Activated CD4-positive, alpha-beta T cell treated with anti-CD3 and anti-CD28 coated beads for 4 hours (primary cell): ENCODE results near the gene ELFN1.

Source experiments
- DNase-seq, 2 donors: peaks; one replicate each; pipeline ENCODE4 v3.0.0-alpha.2; 2020

ELFN1 gene

DNA sequence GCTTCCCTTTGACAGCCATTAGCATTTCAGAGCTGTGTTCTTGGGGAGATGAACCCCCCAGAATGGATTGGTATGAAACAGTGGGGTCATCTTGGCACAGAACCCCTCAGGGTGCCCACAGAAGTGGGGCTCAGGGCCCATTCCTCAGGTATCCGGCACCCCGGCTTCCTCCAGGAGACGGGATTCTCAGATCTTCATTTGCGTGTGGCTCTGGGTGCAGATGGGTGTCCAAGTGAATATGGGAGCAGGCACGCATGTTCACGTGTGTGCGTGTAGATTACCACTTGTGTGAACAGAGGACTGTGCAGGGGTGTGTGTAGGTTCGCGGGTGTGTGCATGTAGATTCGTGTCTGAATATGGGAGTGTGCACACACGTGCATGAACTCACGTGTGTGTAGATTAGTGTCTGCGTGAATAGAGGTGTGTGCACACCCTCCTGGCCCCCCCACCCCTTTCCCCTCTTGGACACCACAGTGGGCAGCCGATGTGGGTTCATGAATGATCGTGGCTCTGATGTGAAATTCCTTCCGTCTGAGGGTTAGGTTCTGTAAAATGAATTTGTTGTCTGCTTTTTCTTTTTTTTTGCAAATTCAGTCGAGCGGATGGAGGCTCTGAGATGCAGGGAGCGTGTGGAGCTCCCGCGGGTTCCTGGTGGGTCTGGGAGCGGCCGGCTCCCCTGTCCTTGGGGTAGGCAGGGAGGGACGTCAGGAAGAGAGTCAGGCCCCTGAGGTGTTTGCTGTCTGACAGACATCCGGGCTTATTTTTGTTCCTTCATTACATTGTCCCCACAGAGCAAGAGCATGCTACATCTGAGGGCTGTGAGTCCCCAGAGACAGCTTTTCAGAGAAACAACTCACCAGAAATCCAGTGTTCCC, 7.4 kb downstream of the ELFN1 start:
- DNase-seq = no peak

DNA sequence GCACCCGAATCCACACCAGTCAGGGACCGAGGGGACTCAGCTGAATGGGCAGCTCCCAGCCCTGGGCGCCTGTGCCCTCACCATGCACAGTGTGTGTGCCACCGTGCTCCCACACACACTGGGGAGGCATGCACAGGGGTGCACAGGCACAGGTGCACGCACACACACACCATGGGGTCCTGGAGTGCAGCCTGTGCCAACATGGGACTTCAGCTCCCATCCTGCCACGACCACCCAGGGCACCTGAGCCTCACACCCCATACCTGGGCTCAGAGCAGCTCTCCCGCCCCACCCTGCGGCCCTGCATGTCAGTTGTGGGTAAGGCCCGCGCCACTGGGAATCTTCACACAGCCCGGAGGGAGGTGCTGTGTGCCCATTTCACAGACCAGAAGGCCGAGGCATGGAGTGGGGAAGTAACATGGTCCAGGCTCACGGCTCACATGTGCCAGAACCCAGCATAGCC, 8.0 kb downstream of the ELFN1 start:
- no peak for DNase-seq

DNA sequence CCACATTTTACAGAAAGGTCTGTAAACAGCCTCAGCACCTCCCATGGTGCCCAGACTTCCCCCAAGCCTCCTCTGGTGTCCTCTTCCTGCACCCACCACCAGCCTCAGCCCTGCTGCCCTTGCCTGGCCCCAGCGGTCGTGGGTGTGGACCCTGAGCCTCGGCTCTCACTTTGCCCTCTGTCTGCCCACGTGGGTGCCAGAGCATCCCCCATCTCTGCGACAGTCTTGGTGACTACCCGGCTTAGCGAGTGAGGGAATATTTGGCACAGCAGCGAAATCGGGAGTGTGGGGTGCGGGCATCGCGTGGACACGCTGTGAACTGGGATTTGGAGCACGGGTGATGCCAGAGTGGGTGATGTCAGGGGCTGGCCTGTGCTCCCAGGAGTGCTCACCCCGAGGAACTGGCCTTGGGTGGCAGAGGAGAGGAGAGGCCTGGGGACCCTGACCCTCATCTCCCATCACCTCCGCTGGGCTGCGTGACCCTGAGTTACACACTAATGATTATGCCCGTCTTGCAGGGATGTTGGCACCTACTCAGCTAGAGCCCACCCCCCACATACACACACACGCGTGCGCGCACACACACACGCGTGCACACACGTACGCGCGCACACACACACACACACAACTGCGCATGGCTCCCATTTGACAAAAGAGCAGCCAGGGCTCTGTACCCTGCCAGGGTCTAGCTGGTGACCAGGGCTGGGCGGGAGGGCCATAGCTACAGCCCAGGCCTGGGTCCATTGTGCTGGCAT, 8.7 kb downstream of the ELFN1 start:
- DNase-seq = no peak

DNA sequence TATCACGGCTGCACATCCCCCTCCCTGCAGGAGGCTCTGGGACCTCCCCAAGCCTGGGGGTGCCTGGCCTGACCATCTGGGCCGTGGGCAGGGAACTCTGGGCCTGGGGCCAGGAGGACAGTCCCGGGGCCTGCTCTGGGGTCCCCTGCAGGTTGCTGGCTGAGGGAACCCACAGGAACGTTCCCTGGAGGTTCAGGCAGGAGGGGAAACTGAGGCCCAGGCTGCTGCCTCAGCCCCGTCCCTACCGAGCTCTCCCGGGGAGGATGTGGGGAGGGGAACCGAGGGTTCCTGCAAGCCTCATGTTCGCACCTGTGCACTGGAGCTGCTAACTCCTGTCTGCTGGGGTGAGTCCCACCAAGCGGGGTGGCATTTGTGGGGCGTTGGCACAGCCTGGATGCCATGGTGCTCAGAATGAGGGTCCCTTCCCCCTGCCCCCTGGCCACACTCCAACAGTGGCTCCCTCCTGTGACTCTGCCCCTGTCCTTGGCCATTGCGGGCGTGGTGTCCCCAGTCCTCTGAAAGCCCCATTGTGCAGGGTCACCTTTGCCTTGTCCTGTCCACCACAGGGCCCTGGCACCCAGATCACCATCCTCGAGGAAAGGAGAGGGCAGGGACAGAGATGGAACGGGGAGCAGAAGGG, 9.4 kb downstream of the ELFN1 start:
- no peak for DNase-seq

DNA sequence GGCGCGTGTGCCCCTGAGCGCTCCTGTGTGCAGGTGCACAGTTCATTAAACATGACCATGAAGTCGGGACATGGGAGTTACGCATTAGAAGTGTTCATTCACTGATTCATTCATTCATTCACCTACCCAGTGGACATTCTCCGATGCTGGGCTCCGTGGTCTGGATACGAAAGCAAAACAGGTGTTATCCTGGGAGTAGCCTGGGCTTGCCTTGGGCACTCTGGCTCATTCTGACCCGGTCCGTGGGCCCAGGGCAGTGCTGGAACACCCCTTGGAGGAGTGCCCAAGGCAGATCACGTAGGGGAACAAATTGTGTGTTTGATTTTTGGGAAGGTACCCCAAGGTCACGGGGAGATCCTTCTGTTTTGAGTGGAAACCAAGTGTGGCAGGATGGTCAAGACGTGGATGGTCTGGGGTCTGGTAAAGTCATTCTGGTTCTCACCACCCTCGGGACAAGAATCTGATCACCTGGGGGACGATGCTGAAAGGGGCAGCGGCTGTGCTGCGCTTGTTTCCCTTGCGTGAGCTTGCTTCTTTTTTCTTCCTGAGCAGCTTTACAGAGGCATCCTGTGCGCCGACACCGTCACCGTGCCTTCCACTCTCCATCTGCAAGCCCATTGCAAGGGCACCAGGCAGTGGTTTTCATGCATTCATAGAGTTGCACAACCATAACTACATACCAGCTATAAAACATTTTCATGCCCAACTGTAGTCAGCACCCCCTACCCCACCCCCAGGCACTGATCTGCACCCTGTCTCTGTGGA, 10.1 kb downstream of the ELFN1 start:
- no peak for DNase-seq

DNA sequence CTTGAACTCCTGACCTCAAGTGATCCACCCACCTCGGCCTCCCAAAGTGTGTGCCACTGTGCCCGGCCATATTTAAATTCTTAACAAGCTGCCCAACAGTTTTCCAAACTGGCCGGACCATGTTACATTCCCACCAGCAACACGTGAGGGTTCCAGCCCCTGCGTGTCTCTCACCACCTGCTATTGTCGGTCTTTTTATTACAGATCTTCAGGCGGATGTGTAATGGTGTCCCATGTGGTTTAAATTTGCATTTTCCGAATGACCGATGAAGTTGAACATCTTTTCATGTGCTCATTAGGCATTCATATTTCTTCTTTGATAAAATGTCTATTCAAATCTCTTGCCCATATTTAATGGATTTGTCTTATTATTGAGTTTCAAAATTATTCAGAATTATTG, 11.5 kb downstream of the ELFN1 start:
- no peak for DNase-seq

DNA sequence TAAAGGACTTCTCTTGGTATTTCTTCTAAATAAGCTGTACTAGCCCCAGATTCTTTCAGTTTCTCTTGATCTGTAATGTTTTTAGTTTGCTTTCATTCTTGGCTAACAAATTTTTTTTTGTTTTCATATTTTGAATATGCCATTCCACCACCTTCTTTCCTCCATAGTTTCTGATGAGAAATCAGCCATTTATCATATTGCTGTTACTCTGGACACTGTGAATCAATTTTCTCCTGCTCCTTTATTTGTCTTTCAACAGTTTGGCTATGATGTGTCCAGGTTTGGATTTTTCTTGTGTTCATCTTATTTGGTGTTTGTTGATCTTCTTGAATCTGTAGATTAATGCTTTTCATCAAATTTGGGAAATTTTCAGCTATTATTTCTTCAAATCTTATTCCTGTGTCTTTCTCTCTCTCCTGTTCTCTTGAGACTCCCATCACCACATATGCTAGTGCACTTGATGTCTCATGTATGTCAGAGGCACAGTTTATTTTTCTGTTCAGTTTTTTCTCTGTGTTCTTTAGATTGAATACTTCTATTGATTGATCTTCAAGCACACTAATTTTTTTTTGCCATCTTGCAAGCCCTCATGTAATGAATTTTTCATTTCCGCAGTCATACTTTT, 15.0 kb downstream of the ELFN1 start:
- DNase-seq = no peak

DNA sequence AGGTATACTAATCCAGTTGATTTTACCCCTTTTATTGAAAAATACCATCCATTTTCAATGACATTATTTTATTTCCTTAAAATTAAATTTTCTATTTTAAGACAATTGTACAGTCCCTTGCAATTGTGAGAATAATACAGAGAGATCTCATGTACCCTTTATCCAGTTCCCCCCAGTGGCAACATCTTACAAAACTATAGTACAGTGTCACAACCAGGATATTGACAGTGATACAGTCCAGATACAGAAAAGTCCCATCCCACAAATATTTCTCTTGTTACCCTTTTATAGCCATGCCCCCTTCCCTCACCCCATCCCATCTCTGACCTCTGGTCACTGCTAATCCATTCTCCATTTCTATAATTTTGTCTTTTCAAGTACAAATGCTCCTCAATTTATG, 18.5 kb downstream of the ELFN1 start:
- DNase-seq = no peak

DNA sequence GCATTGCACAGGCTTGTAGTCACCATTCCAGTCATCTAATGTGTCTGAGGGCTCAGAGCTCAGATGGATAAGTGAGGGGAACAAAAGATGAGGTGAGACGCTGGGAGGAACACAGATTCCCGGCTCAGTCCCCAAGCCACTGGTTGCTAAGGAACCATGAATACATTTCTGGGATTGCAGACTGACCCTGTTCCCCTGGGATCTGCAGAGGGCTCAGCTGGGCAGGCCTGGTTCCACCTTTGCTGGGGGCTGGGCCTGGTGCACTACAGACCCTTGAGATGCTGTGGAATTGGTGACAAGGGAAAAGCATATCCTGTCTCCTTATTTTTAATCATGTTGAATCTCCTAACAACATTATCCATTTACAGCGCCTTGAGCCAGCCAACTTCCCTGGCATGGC, 19.2 kb downstream of the ELFN1 start:
- no peak for DNase-seq

DNA sequence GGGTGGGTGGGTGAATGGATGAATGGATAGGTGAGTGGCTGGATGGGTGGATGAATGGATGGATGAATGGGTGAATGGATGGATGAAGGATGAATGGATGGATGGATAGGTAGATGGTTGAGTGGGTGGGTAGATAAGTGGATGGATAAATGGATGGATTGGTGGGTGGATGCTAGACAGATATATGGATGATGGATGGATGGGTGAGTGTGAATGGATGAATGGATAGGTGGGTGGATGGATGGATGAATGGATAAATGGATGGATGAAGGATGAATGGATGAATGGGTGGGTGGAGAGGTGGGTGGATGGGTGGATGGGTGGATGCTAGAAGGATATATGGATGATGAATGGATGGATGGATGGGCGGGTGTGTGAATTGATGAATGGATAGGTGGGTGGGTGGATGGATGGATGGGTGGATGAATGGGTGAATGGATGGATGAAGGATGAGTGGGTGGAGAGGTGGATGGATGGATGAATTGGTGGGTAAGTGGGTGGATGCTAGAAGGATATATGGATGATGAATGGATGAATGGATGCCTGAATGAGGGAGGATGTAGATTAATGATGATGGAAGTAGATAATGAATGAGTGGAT, 20.4 kb downstream of the ELFN1 start:
- DNase-seq = no peak

DNA sequence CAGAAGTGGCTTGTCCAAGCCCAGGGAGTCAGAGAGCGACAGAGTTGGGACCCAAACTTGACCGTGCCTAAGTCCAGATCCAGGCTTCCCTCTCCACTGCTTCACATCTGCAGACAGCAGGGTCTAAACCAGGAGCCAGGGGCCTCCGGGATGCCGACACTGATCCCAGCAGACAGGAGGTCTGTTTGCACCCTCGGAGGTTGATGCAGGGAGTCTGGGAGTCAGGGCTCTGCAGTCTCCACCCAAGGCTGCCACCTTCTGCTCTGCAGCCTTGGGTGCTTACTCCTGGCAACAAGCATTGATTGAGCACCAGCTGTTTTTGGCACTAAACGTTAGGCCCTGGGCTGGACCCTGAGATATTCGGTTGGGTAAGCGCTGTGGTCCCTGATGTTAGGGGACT, 21.0 kb downstream of the ELFN1 start:
- DNase-seq = no peak

DNA sequence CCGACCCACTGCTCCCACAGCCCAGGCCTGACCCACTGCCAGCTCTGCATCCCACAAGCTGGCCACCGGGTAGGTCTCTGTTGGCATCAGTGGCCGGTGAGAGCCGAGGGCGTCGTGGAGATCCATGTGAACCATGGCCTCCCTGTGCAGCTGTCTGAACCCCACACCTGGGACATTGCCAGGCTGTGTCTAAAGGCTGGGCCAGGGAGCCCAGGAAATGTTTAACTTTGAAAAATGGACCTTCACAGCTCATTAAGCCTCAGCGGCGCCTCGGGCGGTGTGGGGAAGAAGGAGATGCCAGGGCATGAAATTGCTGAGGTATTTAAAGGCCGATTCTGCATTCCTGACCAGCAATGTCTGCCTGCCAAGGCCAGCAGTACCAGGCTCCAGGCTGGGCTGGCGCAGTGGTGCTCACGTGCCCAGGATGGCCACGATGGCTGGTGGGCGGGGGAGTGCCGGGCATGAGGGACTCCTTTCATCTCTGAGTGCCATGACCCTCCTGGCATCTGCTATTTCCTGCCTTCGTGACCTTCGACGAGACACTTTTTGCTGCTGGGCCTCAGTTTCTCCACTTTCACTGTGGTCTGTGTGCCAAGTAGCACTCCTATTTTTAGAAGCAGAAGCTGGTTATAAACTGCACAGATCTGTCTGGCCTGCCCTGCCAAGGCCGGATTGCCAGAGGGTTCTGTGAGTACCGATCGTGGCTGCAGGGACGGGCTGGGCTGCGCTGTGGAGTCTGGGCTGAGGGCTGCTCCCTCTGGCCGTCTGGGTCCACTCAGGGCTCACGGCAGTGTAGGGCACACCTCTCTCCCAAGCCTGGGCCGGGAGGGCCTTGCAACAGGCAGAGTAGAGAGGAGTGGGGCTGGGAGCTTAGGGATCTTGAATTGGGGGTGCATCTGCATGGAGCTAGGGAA, 21.8 kb downstream of the ELFN1 start:
- DNase-seq = no peak

DNA sequence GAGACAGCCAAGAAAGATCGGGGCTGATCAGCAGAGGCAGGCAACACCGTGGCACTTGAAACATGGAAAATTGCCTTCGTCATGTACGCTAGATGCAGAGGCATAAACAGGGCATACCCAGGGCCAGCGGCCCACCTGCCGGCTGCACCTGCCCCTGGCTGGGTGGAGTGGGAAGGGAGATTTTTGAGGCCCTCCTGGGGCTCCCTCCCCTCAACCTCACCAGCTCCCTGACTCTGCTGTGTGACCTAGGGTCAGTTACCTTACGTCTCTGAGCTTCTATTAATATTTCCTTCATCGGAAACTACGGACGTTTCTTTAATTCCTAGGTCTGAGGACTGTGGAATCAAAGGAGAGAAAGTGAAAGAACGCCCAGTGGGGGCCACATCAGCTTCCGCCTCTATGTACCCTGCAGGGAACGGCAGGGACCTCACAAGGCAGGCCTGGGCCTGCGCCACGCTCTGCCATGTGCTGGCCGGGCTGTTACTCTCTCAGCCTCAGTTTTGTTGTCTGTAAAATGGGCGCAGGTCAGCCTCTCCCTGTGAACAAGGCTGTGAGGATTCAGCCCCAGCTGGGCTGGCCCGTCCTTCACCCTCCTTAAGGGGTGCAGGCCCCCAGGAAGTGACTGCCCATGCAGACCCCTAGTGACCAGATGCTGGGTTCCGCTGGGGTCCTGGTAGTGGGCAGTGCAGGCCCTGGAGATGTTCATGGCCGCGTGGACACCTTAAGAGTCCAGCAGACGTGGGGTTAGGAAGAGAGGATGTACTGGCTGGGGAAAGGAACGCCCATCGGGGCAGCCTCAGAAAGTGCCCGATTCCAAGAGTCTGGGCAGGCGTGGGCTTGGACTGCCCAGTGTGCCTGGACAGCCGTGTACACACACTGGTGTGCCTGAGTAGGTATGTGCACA, 22.7 kb downstream of the ELFN1 start:
- DNase-seq = no peak

DNA sequence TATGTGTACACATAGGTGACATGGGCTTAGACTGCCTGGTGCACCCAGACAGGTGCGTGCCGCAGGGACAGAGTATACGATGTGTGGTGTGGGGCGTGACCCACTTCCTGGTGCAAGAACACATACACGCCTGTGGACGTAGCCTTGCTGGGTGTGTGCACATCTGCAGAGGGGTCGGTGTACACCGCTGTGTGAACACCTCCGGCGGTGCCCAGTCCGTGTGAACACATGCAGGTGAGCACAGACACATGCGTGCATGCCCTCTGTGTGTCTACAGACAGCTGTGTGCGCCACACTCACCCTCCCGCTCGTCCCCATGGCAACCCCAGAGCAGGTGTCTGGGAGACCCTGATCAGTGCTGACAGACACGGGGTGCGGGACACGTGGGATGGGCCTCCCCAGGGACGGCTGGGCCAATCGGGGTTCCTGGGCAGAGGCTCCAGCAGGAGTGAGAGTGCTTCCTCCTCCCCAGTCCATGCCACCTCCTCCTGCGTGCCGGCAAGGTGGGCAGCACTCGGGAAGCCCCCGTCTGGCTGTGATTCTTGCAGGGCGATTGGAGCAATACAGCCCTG, 23.4 kb downstream of the ELFN1 start:
- no peak for DNase-seq

DNA sequence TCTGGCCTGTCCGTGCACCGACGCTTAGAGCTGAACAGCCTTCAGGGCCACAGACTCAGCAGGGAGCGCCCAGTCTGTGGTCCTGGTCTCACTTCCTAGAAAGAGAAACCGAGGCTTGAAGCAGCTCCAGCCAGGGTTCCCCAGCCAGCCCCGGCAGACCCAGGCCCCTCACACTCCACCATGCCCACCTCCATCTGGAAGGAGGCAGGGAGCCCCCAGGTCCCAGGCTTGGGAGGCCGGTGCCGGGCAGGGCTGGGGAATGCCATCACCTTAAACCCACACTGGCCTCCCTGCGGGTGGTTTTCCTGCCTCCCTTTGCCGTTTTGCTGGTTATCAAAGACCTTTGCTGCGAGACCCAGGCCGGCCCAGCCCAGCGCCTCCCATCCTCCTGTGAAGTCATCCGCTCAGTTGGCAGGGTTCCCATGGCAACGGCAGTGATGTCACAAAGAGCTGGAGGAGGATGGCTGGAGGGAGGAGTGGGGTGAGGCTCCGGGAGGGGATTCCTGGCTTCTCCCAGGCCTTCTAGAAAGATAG, 24.0 kb downstream of the ELFN1 start:
- no peak for DNase-seq

DNA sequence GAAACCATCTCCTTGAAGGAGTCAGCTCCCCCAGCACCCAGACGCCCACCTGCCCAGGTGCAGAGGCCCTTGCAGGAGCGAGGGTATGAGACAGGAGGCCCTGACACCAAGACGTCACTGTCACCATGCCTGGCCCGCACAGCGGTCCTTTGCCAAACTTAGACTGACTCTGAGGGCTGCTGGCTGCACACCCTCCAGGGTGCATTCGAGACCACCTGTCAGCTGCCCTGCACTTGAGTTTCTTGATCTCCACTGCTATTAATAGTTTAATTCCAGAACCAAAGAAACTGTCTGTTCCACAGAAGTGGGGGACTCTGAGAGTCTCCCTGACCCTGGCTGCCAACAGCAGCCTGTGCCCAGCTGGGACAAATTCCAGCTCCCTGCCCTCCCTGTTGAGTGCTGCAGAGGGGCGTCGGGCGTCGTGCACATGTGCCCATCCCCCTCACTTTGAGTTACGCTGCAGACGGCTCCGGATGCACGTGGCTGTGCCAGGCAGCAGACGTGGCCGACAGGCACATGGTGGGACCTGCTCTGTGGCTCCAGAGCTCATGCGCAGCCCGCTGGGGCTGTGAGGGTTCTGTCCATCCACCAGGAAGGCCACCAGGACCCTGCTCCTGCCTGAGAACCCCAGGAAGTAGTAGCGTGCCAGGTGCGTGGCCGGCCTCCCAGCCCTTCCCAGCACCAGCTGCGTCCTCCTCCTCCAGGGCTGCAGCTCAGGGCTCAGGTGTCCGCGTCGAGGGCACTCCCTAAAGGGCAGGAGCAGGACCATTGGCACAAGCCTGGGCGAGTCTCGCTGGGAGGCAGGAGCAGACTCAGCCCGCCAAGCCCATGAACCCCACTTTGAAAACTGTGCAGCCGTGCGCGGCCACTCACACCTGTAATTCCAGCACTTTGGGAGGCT, 24.8 kb downstream of the ELFN1 start:
- no peak for DNase-seq

DNA sequence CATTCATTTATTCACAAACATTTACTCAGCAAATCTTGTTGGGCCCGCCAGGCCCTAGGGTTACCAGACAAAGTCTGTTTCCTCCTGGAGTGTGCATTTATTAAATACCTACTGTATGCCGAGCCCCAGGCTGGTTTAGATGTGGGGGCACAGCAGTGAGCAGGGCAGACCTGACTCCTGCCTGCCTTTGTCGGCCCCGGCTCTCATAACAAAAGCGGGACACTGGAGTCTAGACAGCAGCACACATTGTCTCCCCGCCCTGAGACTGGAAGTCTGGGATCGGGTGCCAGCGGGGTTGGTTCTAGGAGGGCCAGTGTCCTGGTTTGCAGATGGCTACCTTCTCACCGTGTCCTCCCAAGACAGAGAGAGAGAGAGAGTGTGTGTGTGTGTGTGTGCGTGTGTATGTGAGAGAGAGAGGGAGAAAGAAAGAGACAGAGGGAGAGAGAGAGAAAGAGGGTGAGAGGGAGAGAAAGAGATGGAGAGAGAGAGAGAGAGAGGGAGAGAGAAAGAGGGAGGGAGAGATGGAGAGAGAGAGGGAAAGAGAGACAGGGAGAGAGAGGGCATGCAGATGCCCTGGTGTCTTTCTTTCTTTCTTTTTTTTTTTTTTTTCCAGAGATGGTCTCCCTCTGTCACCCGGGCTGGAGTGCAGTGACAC, 25.9 kb downstream of the ELFN1 start:
- no peak for DNase-seq
